PFSK-1 (cell line): Measurements from ENCODE around the gene CATSPERE.

Source experiments
- FOXP2 ChIP-seq: optimal IDR thresholded peaks from 2 replicates; pipeline ENCODE3; 2011; ENCODE audit warnings: borderline replicate concordance, control low read depth, inconsistent platforms; ENCODE audit not compliant: insufficient read depth; ENCODE audit errors: extremely low read length, extremely low read depth
- POLR2AphosphoS5 ChIP-seq: IDR thresholded peaks from 2 replicates; pipeline ENCODE4 v1.6.1; 2012; ENCODE audit warnings: low read depth, mild to moderate bottlenecking, control low read depth, low read length, moderate library complexity
- SIN3A ChIP-seq: IDR thresholded peaks from 2 replicates; pipeline ENCODE4 v1.6.1; 2012; ENCODE audit warnings: mild to moderate bottlenecking, low read length, moderate library complexity, borderline replicate concordance; ENCODE audit not compliant: insufficient read depth
- TAF1 ChIP-seq: IDR thresholded peaks from 2 replicates; pipeline ENCODE4 v1.6.1; 2012; ENCODE audit warnings: low read length, control low read depth, borderline replicate concordance; ENCODE audit not compliant: insufficient read depth
- TF ChIP-seq, protein P1 (sequence below), 2 experiments: IDR thresholded peaks; 2 replicates each; pipeline versions ENCODE4 v1.6.1 to v1.8.0; 2011 to 2012; ENCODE audit warnings: low read depth in 2 of 2, low read length in 2 of 2, control low read depth in 1 of 2, inconsistent platforms in 1 of 2, mild to moderate bottlenecking in 1 of 2, moderate library complexity in 1 of 2; ENCODE audit not compliant: insufficient read depth in 1 of 2

CATSPERE gene

DNA sequence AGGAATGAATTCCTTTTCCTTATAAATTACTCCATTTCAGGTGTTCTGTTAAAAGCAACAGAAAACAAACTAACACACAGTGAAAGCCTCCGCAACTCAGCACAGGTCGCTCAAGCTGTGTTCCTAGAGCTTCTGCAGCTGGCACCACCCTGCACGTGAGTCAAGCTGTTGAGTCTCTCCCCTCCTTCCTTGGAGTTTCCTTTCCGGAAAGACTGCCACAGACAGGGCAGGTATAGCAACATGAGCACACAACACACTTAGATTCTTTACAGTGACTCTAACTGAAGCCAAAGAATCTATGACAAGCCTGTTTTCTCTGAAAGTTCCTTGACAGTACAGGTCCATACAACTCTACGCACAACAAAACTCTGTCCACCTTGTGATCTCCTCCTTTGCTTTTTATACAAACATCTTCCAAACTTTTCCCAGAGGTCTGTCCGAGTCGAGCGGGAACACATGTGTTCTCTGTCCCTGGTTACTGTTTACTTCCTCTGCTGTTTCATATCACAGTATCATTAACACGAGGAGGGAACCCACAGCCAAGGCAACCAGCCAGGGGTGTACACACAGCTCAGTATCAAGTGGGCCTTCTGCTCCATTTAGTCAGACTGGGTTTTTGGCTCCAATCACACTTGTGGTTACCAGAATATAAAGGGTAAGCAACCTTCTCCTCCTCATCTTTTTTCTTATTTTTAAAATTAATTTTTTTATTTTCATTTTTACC lies 153.2 kb downstream of the CATSPERE start:
- TF ChIP-seq TAF1 (no peak), FOXP2 (no peak)

DNA sequence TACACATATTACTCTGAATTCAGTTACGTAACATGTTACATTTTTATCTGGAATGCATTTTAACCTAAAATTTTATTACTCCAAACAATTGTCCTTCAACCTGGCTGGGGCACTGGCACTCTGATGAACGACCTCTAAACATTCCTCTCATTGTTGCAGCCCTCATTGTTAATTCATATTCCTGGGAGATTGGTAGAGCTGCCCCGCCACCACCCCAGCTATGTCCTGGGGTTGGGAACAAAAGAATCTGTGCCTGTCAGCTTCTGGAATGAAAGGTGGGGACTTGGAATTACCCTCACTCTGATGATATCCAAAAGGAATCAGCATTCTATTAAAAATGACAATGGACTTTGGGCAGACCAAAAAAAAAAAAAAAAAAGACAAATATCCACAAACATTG lies 153.8 kb downstream of the CATSPERE start:
- TF ChIP-seq, protein P1, sequence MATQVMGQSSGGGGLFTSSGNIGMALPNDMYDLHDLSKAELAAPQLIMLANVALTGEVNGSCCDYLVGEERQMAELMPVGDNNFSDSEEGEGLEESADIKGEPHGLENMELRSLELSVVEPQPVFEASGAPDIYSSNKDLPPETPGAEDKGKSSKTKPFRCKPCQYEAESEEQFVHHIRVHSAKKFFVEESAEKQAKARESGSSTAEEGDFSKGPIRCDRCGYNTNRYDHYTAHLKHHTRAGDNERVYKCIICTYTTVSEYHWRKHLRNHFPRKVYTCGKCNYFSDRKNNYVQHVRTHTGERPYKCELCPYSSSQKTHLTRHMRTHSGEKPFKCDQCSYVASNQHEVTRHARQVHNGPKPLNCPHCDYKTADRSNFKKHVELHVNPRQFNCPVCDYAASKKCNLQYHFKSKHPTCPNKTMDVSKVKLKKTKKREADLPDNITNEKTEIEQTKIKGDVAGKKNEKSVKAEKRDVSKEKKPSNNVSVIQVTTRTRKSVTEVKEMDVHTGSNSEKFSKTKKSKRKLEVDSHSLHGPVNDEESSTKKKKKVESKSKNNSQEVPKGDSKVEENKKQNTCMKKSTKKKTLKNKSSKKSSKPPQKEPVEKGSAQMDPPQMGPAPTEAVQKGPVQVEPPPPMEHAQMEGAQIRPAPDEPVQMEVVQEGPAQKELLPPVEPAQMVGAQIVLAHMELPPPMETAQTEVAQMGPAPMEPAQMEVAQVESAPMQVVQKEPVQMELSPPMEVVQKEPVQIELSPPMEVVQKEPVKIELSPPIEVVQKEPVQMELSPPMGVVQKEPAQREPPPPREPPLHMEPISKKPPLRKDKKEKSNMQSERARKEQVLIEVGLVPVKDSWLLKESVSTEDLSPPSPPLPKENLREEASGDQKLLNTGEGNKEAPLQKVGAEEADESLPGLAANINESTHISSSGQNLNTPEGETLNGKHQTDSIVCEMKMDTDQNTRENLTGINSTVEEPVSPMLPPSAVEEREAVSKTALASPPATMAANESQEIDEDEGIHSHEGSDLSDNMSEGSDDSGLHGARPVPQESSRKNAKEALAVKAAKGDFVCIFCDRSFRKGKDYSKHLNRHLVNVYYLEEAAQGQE (IDR thresholded peaks at IDR 0.05; ENCODE audit: insufficient read depth in 1 of 2, low read depth in 2 of 2, low read length in 2 of 2): no peak
- TF ChIP-seq POLR2AphosphoS5: no peak
- TF ChIP-seq FOXP2: no peak

DNA sequence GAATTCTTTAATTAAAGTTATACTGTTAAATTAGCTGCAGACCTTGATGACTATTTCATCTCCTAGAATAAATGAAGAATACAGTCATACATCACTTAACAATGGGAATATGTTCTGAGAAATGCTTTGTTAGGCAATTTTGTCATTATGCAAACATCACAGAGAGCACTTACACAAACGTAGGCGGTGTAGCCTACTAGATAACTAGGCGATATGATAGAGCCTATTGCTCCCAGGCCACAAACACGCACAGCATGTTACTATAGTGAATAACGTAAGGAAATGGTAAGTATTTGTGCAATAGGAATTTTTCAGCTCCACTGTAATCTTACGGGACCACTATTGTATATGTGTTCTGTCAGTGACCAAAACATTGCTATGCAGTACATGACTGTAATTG lies 154.2 kb downstream of the CATSPERE start:
- TF ChIP-seq SIN3A: no peak
- no peak for TF ChIP-seq TAF1
- no peak for TF ChIP-seq FOXP2
- TF ChIP-seq POLR2AphosphoS5: no peak
- TF ChIP-seq, protein P1 (IDR thresholded peaks at IDR 0.05; ENCODE audit: insufficient read depth in 1 of 2, low read depth in 2 of 2, low read length in 2 of 2): no peak

DNA sequence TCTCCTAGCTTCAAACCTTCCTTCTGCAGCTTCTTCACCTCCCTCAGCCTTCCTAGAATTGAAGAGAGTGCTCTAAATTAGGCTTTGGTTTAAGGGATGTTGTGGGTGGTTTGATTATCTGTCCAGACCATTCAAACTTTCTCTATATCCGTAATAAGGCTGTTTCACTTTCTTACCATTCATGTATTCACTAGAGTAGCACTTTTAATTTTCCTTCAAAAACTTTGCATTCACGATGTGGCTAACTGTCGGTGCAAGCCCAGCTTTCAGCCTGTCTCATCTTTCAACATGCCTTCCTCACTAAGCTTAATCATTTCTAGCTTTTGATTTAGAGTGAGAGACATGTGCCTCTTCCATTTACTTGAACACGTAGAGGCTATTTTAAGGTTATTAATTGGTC lies 165.6 kb downstream of the CATSPERE start:
- TF ChIP-seq TAF1 (no peak), SIN3A (no peak), POLR2AphosphoS5 (no peak), FOXP2 (no peak)
- TF ChIP-seq, protein P1 (IDR thresholded peaks at IDR 0.05; ENCODE audit: insufficient read depth in 1 of 2, low read depth in 2 of 2, low read length in 2 of 2): no peak

DNA sequence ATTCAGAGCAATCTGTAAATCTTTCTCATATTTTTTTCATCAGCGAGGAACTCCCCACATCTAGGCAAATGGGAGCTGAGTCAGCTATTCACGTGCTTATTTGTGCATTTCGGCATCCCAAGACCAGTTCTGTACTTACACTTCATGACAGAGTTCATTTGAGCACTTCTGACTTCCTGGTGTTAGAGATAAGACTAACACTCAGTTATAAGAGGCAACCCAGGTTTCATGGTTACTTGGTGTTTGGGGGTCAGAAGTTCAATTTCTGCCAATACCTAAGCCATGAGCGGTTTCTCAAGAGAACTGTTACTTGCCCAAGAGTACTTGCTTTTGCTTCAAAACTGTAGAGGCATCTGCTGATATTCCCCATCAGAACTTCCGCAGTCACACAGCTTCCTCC lies 167.7 kb downstream of the CATSPERE start:
- TF ChIP-seq TAF1: no peak

DNA sequence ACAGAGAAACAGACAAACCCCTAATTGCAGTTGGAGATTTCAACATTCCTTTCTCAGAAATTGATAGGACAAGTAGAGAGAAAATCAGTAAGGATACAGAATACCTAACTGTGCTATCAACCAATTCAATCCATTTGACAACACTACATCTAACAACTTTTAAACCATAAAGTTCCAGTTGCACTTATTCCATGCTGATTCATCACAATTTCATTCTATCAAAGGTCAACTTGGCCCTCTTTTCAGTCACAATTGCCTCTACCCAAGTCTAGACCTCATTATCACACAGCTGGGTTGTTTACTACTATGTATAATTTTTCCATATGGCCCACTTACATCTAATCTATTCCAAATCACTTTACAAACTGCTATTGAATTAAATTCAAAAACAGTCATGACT lies 172.1 kb downstream of the CATSPERE start:
- no peak for TF ChIP-seq FOXP2
- TF ChIP-seq, protein P1 (IDR thresholded peaks at IDR 0.05; ENCODE audit: insufficient read depth in 1 of 2, low read depth in 2 of 2, low read length in 2 of 2): no peak
- no peak for TF ChIP-seq POLR2AphosphoS5
- no peak for TF ChIP-seq SIN3A
- TF ChIP-seq TAF1: no peak
